NCI-H2171 treated with DMSO at 0.1 percent for 48 hours (cell line): ENCODE measurements around the gene GLRX.
"Not testable (repeated sequence)": the region's sequence is repeated elsewhere in the genome, so short reads cannot be mapped to it uniquely, and the experiment has no call there.

Source experiments
- DNase-seq: peaks from one replicate; lab custom pipeline; 2025; lab: John Stamatoyannopoulos, UW

Gene GLRX

GRCh38 chr5:95852567-95852966, 30.0 kb upstream of the GLRX start:
- no peak for DNase-seq

GRCh38 chr5:95851141-95851540, 28.6 kb upstream of the GLRX start:
- not testable (repeated sequence) for DNase-seq

- DNase-seq, result no peak
Observed at GRCh38 chr5:95850391-95850894, 27.9 kb upstream of the GLRX start.

GRCh38 chr5:95848701-95849100, 26.2 kb upstream of the GLRX start:
- no peak for DNase-seq

- no peak for DNase-seq
Observed at GRCh38 chr5:95847261-95847592, 24.7 kb upstream of the GLRX start.

- DNase-seq, result peak; percentile 55
Observed at GRCh38 chr5:95846554-95847260, 24.2 kb upstream of the GLRX start.

- no peak for DNase-seq
Observed at GRCh38 chr5:95845391-95845790, 22.9 kb upstream of the GLRX start.

GRCh38 chr5:95843733-95844223, 21.3 kb upstream of the GLRX start:
- no peak for DNase-seq

- no peak for DNase-seq
Observed at GRCh38 chr5:95842854-95843544, 20.5 kb upstream of the GLRX start.

GRCh38 chr5:95841914-95842812, 19.6 kb upstream of the GLRX start:
- no peak for DNase-seq

- no peak for DNase-seq
Observed at GRCh38 chr5:95840956-95841705, 18.6 kb upstream of the GLRX start.

- DNase-seq, result no peak
Observed at GRCh38 chr5:95839658-95840057, 17.1 kb upstream of the GLRX start.

- DNase-seq, result no peak
Observed at GRCh38 chr5:95838556-95838955, 16.0 kb upstream of the GLRX start.

GRCh38 chr5:95838001-95838520, 15.5 kb upstream of the GLRX start:
- DNase-seq, result no peak

- DNase-seq, result no peak
Observed at GRCh38 chr5:95837492-95837891, 15.0 kb upstream of the GLRX start.

- DNase-seq, result not testable (repeated sequence)
Observed at GRCh38 chr5:95836971-95837370, 14.4 kb upstream of the GLRX start.

GRCh38 chr5:95836544-95836943, 14.0 kb upstream of the GLRX start:
- DNase-seq, result no peak

GRCh38 chr5:95835682-95836385, 13.3 kb upstream of the GLRX start:
- no peak for DNase-seq

GRCh38 chr5:95832664-95833063, 10.1 kb upstream of the GLRX start:
- DNase-seq, result no peak

- DNase-seq, result no peak
Observed at GRCh38 chr5:95830226-95830625, 7.7 kb upstream of the GLRX start.

GRCh38 chr5:95827892-95828246, 5.3 kb upstream of the GLRX start:
- DNase-seq, result no peak
